Superior temporal gyrus (tissue), 1 donor: ENCODE measurements around the gene ADGRG3.
"Not testable (repeated sequence)": the region's sequence is repeated elsewhere in the genome, so short reads cannot be mapped to it uniquely, and the experiment has no call there.

Experiments used
- DNase-seq: peaks from one replicate; pipeline ENCODE4 v3.0.0-alpha.2; 2016; ENCODE audit errors: extremely low spot score

ADGRG3 gene

DNA sequence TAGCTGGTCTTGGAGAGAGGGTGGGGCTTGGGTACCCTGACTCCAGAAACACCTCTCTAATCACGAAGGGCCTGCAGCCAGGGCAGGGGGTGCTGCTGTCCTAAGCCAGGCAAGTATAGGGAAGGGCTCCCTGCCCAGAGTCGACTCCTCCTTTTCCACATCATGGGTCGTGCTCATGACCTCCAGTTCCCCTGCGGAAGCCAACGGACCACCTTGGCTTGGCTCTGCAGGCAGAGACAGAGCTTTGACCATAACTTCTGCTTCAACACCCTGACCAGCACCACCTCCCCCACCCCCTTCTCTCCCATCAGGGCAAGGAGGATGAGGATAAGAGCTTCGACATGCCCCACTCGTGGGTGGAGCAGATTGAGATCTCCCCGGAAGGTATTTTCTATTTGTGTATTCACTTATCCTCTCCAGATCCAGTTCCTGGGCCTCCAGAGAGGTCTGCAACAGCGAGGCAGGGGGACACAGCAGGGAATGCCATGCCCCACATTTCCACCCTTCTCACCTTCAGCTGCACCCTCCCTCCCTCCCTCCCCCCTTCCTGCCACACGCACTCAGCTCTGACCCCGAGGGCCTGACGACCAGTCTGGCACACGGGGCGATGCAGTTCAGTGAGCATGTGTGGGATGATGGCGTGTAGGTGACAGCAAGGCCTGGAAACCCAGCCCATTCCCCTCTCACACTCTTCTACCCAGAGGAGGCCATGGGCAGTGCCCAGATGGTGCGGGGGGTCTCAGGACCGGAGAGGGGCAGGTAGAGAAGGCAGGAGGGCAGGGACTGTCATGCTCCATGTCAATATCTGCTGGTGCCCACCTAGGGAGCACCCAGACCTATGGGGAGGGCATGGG, 53.5 kb downstream of the ADGRG3 start:
- DNase-seq = no peak

GRCh38 chr16:57722210-57722499, 54.0 kb downstream of the ADGRG3 start:
- DNase-seq = no peak

DNA sequence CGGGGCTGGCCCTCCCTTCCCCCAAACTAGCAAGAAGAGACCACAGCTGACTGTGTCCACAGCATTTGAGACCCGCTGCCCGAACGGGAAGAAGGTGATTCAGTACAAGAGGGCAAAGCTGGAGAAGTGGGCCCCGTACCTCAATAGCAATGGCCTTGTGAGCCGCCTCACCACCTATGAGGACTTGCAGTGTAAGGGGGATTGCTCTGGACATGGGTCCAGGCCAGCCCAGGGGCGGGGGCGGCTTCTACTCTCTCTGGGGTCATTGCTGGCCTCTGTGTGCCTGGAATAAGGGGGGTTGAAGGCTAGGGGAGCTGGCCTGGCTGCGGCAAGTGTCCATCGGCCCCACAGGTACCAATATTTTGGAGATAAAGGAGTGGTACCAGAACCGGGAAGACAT, 54.5 kb downstream of the ADGRG3 start:
- no peak for DNase-seq

GRCh38 chr16:57723170-57723569, 55.1 kb downstream of the ADGRG3 start:
- DNase-seq = no peak

GRCh38 chr16:57724531-57724930, 56.4 kb downstream of the ADGRG3 start:
- DNase-seq = no peak

DNA sequence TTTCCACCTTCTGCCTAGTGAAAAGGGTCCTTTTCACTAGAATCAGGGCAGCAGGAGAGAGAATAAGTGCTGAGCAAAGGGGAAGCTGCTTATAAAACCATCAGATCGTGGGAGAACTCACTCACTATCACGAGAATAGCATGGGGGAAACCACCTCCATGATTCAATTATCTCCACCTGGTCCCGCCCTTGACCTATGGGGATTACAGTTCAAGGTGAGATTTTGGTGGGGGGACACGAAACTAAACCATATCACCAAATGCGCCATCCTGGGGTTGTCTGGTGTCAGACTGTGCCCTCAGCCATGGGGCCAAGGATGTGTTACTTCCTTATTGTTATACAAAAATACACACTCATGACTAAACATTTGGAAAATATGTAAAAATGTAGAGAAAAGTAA, 57.0 kb downstream of the ADGRG3 start:
- DNase-seq = no peak

GRCh38 chr16:57725554-57725953, 57.4 kb downstream of the ADGRG3 start:
- DNase-seq = no peak

DNA sequence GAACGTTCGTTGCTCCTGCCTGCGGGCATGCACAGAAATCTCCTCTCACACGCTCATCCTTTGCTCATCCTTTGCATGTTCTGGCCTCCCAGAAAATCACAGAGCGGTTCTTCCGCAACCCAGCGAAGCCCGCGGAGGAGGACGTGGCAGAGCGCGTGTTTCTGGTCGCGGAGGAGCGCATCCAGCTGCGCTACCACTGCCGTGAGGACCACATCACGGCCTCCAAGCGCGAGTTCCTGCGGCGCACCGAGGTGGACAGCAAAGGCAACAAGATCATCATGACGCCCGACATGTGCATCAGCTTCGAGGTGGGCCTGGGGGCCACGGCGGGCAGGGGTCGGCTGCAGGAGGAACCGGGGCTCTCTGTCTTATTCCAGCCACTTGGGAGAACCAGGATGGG, 57.9 kb downstream of the ADGRG3 start:
- no peak for DNase-seq

DNA sequence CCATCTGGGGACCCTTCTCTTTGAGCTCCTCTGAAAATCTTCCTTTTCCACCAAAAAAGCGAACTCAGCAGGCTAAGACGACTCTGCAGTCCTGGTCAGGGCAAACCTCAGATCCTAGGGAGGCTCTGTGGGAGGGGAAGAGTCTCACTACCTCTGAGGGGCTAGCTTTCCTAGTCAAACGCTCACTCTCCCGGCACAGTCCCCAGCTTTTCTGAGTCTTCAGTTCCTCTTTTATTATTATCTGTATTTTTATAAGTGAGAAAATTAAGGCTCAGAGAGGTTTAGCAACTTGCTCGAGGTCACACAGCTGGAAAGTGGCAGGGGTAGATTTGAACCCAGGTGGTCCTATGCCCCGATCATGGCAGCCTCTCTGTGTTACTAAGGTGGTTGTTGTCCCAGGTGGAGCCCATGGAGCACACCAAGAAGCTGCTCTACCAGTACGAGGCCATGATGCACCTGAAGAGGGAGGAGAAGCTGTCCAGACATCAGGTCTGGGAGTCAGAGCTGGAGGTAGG, 58.4 kb downstream of the ADGRG3 start:
- DNase-seq = no peak

DNA sequence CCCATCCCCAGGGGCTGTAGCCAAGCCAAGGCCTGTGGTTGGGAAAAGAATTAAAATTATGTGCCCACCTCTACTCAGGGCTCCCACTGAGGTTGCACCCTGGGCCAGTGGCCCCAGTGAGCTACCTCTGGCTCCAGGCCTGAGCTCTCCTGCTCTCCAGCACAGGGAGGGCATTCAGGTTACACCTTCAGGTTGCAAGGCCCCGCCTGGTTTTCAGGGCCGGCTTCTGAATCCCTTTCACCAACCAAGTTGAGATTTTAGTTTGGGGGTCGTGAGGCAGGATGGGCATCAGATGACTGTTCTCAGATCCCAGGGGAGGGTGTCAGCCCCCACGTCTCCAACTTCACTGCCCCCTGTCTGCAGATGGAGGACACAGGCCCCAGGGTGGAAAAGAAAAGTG, 59.5 kb downstream of the ADGRG3 start:
- no peak for DNase-seq

DNA sequence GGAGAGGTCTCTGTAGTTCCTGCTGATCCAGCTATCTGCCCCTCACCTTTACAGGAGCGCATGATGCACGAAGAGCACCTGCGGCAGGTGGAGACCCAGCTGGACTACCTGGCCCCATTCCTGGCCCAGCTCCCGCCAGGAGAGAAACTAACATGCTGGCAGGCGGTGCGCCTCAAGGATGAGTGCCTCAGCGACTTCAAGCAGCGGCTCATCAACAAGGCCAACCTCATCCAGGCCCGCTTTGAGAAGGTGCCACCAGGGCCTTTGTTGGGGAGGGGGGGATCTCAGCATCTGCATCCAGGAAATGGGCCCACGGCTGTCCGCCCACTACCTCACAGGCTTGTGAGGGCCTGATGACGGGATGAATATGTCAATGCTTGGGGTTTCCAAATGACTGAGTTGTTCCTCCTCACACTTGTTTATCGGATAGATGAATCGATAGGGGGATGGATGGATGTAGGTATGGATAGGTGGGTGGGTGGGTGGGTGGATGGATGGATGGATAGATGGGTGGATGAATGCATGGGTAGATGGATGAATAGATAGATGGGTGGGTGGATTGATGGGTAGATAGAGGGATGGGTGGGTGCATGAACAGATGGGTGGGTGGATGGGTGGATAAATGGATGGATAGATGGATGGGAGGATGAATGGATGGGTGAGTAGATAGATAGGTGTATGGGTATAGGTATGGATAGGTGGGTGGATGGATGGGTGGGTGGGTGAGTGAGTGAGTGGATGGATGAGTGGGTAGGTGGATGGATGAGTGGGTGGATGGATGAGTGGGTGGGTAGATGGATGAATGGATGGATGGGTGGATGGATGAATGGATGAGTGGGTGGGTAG, 60.5 kb downstream of the ADGRG3 start:
- no peak for DNase-seq

DNA sequence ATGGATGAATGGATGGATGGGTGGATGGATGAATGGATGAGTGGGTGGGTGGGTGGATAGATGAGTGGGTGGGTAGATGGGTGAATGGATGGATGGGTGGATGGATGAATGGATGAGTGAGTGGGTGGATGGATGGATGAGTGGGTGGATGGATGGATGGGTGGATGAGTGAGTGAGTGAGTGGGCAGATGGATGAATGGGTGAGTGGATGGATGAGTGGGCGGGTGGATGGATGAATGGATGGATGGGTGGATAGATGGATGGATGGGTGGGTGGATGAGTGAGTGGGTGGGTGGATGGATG, 61.0 kb downstream of the ADGRG3 start:
- DNase-seq = no peak

GRCh38 chr16:57729852-57730251, 61.7 kb downstream of the ADGRG3 start:
- not testable (repeated sequence) for DNase-seq

- DNase-seq = no peak
Observed at GRCh38 chr16:57730771-57731730, 62.9 kb downstream of the ADGRG3 start.

- DNase-seq = no peak
Observed at GRCh38 chr16:57732037-57732436, 63.9 kb downstream of the ADGRG3 start.

GRCh38 chr16:57732714-57733113, 64.6 kb downstream of the ADGRG3 start:
- DNase-seq = no peak

DNA sequence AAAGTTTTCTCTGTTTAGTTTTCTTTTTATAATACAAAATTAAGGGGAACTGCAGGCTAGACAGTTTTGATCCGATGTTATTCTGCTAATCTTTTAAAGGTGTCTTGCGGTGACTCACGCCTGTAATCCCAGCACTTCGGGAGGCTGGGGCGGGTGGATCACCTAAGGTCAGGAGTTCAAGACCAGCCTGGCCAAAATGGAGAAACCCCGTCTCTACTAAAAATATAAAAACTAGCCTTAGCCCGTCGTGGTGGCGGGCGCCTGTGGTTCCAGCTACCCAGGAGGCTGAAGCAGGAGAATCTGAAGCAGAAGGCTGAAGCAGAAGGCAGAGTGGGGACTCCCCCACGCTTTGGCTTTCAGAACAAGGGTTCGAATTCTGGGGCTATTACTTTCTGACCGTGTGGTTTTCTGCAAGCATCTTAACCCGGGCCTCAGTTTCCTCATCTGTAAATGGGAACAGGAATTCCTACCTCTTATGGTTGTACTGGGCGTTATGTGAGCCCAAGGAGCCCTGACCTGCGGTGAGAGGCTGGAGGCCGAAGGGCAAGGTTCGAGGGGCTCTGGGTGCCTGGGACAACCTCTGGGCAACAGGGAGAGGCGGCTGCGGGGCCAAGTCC, 66.3 kb downstream of the ADGRG3 start:
- DNase-seq = no peak

DNA sequence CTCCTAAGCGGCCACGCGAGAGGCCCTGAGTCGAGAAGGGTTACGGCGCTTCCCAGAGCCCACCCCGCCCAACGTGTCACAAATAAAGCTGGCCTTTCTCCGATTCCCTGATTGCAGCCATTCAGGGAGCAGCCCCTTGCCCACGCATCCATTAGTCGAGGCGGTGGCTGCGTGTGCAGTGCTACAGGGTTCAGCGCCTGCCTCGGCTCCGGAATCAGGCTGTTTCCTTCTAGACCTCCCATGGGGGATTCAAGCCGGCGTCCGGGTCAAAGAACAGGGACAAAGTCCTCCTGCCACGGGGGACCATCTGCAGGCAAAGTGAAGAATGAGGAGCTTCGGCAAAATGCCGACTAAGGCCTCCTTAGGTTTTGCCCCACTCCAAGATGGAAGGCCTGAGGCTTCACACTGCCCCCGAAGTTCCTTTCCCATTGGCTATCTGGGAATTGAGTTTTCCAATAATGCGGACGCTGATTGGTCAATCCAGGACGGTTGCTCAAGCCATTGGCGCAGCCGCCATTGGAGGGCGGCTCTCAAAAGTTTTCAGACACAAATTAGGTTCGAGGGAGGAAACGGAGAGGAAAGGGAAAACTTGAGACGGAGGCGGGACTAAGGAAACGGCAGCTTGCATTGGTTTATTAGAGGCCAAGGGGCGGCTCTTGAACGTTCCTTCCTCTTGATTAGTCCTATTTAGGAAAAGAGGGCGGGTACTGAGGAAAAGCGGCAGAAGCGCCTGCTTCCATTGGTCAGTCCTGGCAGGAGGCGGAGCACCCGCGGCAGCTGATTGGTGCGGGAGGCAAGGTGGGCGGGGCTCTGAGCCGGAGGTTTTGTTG, 67.0 kb downstream of the ADGRG3 start:
- peak; percentile 100 for DNase-seq

GRCh38 chr16:57735755-57736418, 67.8 kb downstream of the ADGRG3 start, which contains the start of gene KATNB1:
Gene KATNB1 (plus strand): TSS chr16:57735770. CDS start chr16:57737244, 1,474 bp downstream.
- DNase-seq = no peak
